Measurements from ENCODE around the gene GNG2.

DNA sequence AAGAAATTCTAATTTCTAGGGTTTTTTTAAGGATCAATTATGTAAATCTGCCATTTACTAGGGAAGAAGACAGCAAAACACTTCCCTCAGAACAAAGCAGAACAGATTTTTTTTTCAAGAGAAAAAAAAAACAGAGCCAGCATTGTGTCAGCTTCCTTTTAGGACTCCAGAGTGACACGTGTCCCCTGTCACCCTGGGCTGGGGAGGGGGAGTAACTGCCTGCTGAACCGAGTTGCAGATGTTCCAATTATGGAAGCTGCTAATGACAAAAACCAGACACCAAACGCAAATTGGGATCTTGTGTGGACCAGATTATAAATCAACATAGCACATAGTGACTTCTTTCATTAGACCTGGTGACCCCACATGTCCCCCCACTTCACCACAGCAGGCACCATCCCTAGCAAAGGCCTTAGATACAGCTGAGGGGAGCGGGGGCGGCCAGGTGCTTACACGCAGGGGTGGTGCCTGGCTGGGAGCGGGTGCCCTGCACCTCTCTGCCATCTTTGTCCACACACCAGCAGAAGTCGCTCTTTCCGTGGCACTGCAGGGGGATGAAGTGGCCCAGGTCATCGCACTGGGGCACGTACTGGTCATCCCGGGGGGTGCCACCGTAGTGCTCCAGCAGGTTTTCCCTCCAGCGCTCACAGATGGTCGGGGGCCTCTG, 154.3 kb downstream of the GNG2 start:
- TF ChIP-seq, protein P1, sequence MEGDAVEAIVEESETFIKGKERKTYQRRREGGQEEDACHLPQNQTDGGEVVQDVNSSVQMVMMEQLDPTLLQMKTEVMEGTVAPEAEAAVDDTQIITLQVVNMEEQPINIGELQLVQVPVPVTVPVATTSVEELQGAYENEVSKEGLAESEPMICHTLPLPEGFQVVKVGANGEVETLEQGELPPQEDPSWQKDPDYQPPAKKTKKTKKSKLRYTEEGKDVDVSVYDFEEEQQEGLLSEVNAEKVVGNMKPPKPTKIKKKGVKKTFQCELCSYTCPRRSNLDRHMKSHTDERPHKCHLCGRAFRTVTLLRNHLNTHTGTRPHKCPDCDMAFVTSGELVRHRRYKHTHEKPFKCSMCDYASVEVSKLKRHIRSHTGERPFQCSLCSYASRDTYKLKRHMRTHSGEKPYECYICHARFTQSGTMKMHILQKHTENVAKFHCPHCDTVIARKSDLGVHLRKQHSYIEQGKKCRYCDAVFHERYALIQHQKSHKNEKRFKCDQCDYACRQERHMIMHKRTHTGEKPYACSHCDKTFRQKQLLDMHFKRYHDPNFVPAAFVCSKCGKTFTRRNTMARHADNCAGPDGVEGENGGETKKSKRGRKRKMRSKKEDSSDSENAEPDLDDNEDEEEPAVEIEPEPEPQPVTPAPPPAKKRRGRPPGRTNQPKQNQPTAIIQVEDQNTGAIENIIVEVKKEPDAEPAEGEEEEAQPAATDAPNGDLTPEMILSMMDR (IDR thresholded peaks at IDR 0.05) = no peak
- TF ChIP-seq POLR2A (IDR thresholded peaks at IDR 0.05) = no peak

All from uterus (tissue), 2 donors.